Fibroblast of lung (primary cell): ENCODE measurements around the gene ARID1B. TPM values are rescaled to one million over a fixed set of nuclear protein-coding genes. Genes with fewer than 3 reads are reported as not detected.
A peak's percentile ranks its signal among the peaks of the same experiment; 100 is the strongest.

ENCODE experiments used
- DNase-seq, 2 donors: peaks; one replicate each; pipeline versions ENCODE4 v3.0.0 to v3.0.0-alpha.2; 2010; ENCODE audit warnings: low read depth in 2 of 2
- H2AFZ ChIP-seq: 2 replicates; pipeline ENCODE4 v1.5.1; 2012; ENCODE audit warnings: low read length, control low read depth, inconsistent platforms
- H3K27ac ChIP-seq: 2 replicates; pipeline ENCODE4 v1.5.1; 2011; ENCODE audit warnings: low read length, control low read depth; ENCODE audit not compliant: insufficient read depth
- H3K27me3 ChIP-seq: 2 replicates; pipeline ENCODE4 v1.5.1; 2011; ENCODE audit warnings: mild to moderate bottlenecking, low read length; ENCODE audit not compliant: control insufficient read depth, insufficient read depth
- H3K36me3 ChIP-seq: 2 replicates; pipeline ENCODE4 v1.5.1; 2011; ENCODE audit warnings: low read length; ENCODE audit not compliant: control insufficient read depth, insufficient read depth
- H3K4me1 ChIP-seq: 2 replicates; pipeline ENCODE4 v1.5.1; 2011; ENCODE audit warnings: low read length; ENCODE audit not compliant: control insufficient read depth, insufficient read depth; ENCODE audit errors: extremely low read depth
- H3K4me2 ChIP-seq: 2 replicates; pipeline ENCODE4 v1.5.1; 2011; ENCODE audit warnings: low read length, control low read depth; ENCODE audit not compliant: insufficient read depth; ENCODE audit errors: extremely low read depth
- H3K4me3 ChIP-seq, 4 experiments: fragments of 200-600 bp in 1 of 4; sonication (generic) in 1 of 4; replicated peaks in 1 of 4; 2 replicates each; pipeline ENCODE4 v1.5.1; 2011 to 2016; ENCODE audit warnings: low read length in 4 of 4, low read depth in 3 of 4, mild to moderate bottlenecking in 3 of 4, control low read depth in 2 of 4, inconsistent platforms in 1 of 4, mixed read lengths in 1 of 4; ENCODE audit not compliant: insufficient read depth in 1 of 4; ENCODE audit errors: control extremely low read depth in 1 of 4
- H3K79me2 ChIP-seq: 2 replicates; pipeline ENCODE4 v1.5.1; 2012; ENCODE audit warnings: mild to moderate bottlenecking, low read length, inconsistent platforms; ENCODE audit not compliant: control insufficient read depth, insufficient read depth
- H3K9ac ChIP-seq: 2 replicates; pipeline ENCODE4 v1.5.1; 2011; ENCODE audit warnings: mild to moderate bottlenecking, low read length, control low read depth; ENCODE audit not compliant: insufficient read depth
- H3K9me3 ChIP-seq: 2 replicates; pipeline ENCODE4 v1.5.1; 2012; ENCODE audit warnings: low read depth, low read length; ENCODE audit not compliant: control insufficient read depth, insufficient read depth
- H4K20me1 ChIP-seq: 2 replicates; pipeline ENCODE4 v1.5.1; 2011; ENCODE audit warnings: low read length; ENCODE audit not compliant: control insufficient read depth, insufficient read depth; ENCODE audit errors: extremely low read depth
- EZH2 ChIP-seq: IDR thresholded peaks from 2 replicates; pipeline ENCODE4 v1.5.1; 2012; ENCODE audit warnings: low read length, control low read depth, mild to moderate bottlenecking; ENCODE audit errors: missing control alignments
- polyA plus RNA-seq, 2 donors: library from polyadenylated mRNA; depleted of rRNA in 1 of 2; stranded (reverse) in 1 of 2; unstranded in 1 of 2; fragments of >200 nt; gene quantifications; 2 replicates each; pipeline ENCODE4 v1.2.1, GENCODE V29; 2011 to 2012; ENCODE audit warnings: missing spikeins in 1 of 2
- total RNA-seq: library from RNA; depleted of rRNA; stranded (reverse); fragments of >200 nt; gene quantifications from 2 replicates; pipeline ENCODE4 v1.2.1, GENCODE V29; 2014
- TF ChIP-seq, protein P1 (sequence below), 2 donors: IDR thresholded peaks in 1 of 2; conservative IDR thresholded peaks in 1 of 2; 1 replicate in 1 of 2; 2 replicates in 1 of 2; pipeline ENCODE4 v1.5.1; 2011 to 2012; ENCODE audit warnings: low read length in 2 of 2, control low read depth in 1 of 2, inconsistent platforms in 1 of 2, low read depth in 1 of 2, mild to moderate bottlenecking in 1 of 2

Gene ARID1B
- total and polyA plus RNA-seq, 2 donors (not counting 1 experiment from before 2014, with no cell fraction given): 15.4 to 41.9 TPM

- Histone ChIP-seq H3K36me3 (no peaks in the 10 kb centered on the region), H3K4me1 (no peaks in the 10 kb centered on the region), H3K79me2 (peaks cover 4% of the 10 kb centered on the region), H3K9me3 (no peaks in the 10 kb centered on the region), H3K9ac (no peak overlapping the region), H3K4me2 (peak overlapping the region; percentile 29), H4K20me1 (no peaks in the 10 kb centered on the region), H3K27ac (no peak overlapping the region), H3K27me3 (no peaks in the 10 kb centered on the region), H2AFZ (no peak overlapping the region), H3K4me3 (no peak overlapping the region)
- TF ChIP-seq, protein P1, sequence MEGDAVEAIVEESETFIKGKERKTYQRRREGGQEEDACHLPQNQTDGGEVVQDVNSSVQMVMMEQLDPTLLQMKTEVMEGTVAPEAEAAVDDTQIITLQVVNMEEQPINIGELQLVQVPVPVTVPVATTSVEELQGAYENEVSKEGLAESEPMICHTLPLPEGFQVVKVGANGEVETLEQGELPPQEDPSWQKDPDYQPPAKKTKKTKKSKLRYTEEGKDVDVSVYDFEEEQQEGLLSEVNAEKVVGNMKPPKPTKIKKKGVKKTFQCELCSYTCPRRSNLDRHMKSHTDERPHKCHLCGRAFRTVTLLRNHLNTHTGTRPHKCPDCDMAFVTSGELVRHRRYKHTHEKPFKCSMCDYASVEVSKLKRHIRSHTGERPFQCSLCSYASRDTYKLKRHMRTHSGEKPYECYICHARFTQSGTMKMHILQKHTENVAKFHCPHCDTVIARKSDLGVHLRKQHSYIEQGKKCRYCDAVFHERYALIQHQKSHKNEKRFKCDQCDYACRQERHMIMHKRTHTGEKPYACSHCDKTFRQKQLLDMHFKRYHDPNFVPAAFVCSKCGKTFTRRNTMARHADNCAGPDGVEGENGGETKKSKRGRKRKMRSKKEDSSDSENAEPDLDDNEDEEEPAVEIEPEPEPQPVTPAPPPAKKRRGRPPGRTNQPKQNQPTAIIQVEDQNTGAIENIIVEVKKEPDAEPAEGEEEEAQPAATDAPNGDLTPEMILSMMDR (conservative IDR thresholded peaks at IDR 0.05 in 1 of 2, IDR thresholded peaks at IDR 0.05 in 1 of 2; ENCODE audit: low read depth in 1 of 2, low read length in 2 of 2): no peak
- TF ChIP-seq EZH2: no peak
- DNase-seq: no peak
These were observed 139.1 kb downstream of the ARID1B start for GRCh38 chr6:156916130-156916801.

GRCh38 chr6:156917213-156917612, 140.0 kb downstream of the ARID1B start:
- Histone ChIP-seq H3K4me1 (no peaks in the 10 kb centered on the region), H2AFZ (no peak overlapping the region), H3K36me3 (no peaks in the 10 kb centered on the region), H3K4me3 (no peak overlapping the region), H3K9me3 (no peaks in the 10 kb centered on the region), H3K79me2 (peaks cover 4% of the 10 kb centered on the region), H3K4me2 (no peak overlapping the region), H3K27me3 (no peaks in the 10 kb centered on the region), H3K9ac (no peak overlapping the region), H3K27ac (no peak overlapping the region), H4K20me1 (no peaks in the 10 kb centered on the region)
- TF ChIP-seq EZH2: no peak
- no peak for DNase-seq

- no peak for DNase-seq
- Histone ChIP-seq H3K4me2 (no peak overlapping the region), H3K79me2 (peaks cover 4% of the 10 kb centered on the region), H3K4me1 (no peaks in the 10 kb centered on the region), H3K27ac (no peak overlapping the region), H3K9ac (no peak overlapping the region), H3K9me3 (no peaks in the 10 kb centered on the region), H2AFZ (no peak overlapping the region), H3K36me3 (no peaks in the 10 kb centered on the region), H3K4me3 (no peak overlapping the region), H4K20me1 (no peaks in the 10 kb centered on the region), H3K27me3 (no peaks in the 10 kb centered on the region)
- TF ChIP-seq, protein P1 (conservative IDR thresholded peaks at IDR 0.05 in 1 of 2, IDR thresholded peaks at IDR 0.05 in 1 of 2; ENCODE audit: low read depth in 1 of 2, low read length in 2 of 2): no peak
- no peak for TF ChIP-seq EZH2
These were observed 141.5 kb downstream of the ARID1B start for GRCh38 chr6:156918647-156919046.
